Measurements from ENCODE around the gene COL25A1.

COL25A1 gene

GRCh38 chr4:109033993-109034392, 268.5 kb downstream of the COL25A1 start:
- no peak for DNase-seq (ENCODE audit: low read depth, low spot score)
- ChIA-PET POLR2A (no interaction called here), CTCF (no interaction called here)
- no peak for TF ChIP-seq CTCF (IDR thresholded peaks at IDR 0.05; ENCODE audit: insufficient read depth, low read length, missing control alignments)
- H3K4me3 ChIP-seq (ENCODE audit: low read depth, low read length) = no peak overlapping the region

GRCh38 chr4:109032671-109033070, 269.8 kb downstream of the COL25A1 start:
- ChIA-PET POLR2A (no interaction called here), CTCF (no interaction called here)
- DNase-seq (ENCODE audit: low read depth, low spot score) = no peak
- no peak for TF ChIP-seq CTCF (IDR thresholded peaks at IDR 0.05; ENCODE audit: insufficient read depth, low read length, missing control alignments)
- no peak overlapping the region for H3K4me3 ChIP-seq (ENCODE audit: low read depth, low read length)

- CTCF ChIA-PET = no interaction called here
Observed at GRCh38 chr4:109029987-109030386, 272.5 kb downstream of the COL25A1 start.

GRCh38 chr4:109027016-109027500, 275.4 kb downstream of the COL25A1 start:
- TF ChIP-seq CTCF (IDR thresholded peaks at IDR 0.05; ENCODE audit: insufficient read depth, low read length, missing control alignments) = no peak
- DNase-seq (ENCODE audit: low read depth, low spot score) = no peak
- H3K4me3 ChIP-seq (ENCODE audit: low read depth, low read length) = no peak overlapping the region
- ChIA-PET POLR2A (no interaction called here), CTCF (no interaction called here)

More at GRCh38 chr4:109029987-109030386, 272.5 kb downstream of the COL25A1 start:
- POLR2A ChIA-PET = interaction anchor here (0.6 kb wide), 1 partner anchor 13 kb away, joined by 4 read pairs; no protein-coding TSS in a partner anchor
- no peak for TF ChIP-seq CTCF (IDR thresholded peaks at IDR 0.05; ENCODE audit: insufficient read depth, low read length, missing control alignments)
- no peak for DNase-seq (ENCODE audit: low read depth, low spot score)
- H3K4me3 ChIP-seq (ENCODE audit: low read depth, low read length) = no peak overlapping the region

- no peak for TF ChIP-seq CTCF (IDR thresholded peaks at IDR 0.05; ENCODE audit: insufficient read depth, low read length, missing control alignments)
Observed at GRCh38 chr4:109026588-109026987, 275.9 kb downstream of the COL25A1 start.

GRCh38 chr4:109025471-109026076, 276.9 kb downstream of the COL25A1 start:
- TF ChIP-seq CTCF (IDR thresholded peaks at IDR 0.05; ENCODE audit: insufficient read depth, low read length, missing control alignments) = no peak
- ChIA-PET CTCF (interaction anchor here (1.3 kb wide), 1 partner anchor 290 kb away, joined by 3 read pairs; no protein-coding TSS in a partner anchor), POLR2A (no interaction called here)
- H3K4me3 ChIP-seq (ENCODE audit: low read depth, low read length) = no peak overlapping the region
- DNase-seq (ENCODE audit: low read depth, low spot score) = no peak

More at GRCh38 chr4:109026588-109026987, 275.9 kb downstream of the COL25A1 start:
- no peak overlapping the region for H3K4me3 ChIP-seq (ENCODE audit: low read depth, low read length)
- CTCF ChIA-PET = no interaction called here
- no peak for DNase-seq (ENCODE audit: low read depth, low spot score)
- POLR2A ChIA-PET = no interaction called here
